GM21447 (cell line): ENCODE results near the gene TSSK2.
A peak's percentile ranks its signal among the peaks of the same experiment; 100 is the strongest.

Experiments
- ATAC-seq: cut with Tn5 transposase; IDR thresholded peaks from one replicate; pipeline ENCODE4 v1.9.1; 2021; ENCODE audit not compliant: unreplicated experiment

Gene TSSK2

DNA sequence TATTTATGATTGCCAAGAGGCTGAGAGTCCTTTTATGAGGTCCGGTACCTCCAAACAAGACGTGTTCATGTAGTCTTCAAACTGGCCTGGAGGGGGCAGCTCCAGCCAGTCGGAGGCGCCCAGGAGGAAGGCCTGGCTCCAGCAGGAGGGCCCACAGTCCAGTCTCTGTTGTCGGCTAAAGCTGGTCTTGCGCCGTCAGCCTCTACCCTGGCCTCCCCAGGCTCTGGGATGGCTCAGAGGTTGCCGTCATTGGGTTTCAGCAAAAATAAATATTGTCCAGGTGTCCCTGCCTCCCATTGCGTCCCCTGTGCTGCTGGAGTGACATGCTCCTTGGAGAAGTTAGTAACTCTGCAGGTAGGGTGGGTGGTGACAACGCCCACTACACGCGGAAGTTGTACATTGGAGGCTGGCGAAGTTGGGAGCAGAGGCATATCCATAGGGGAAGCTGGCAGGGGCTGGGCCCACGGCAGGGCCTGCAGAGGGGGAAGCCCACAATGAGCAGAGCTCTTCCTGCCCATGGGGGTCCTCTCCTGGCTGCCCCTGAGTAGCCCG lies 48.5 kb downstream of the TSSK2 start:
- ATAC-seq = peak; percentile 38

DNA sequence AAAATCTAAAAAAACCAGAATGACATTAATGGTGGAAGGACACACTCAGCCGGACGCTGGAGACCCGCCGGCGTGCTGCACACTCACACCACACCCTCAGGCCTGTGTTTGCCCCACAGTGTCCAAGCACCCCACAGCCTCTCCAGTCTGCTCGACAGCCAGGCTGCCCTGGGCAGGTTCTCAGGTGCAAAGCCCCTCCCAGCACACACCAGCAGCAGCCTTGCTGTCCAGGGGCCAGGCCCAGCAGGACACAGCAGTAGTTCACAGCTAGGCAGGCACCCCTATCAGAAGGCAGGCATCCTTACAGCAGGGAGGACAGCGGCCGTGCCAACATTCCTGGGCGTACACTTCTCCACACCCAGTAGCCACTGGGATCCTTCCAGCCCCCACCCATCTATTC lies 49.1 kb downstream of the TSSK2 start:
- ATAC-seq = no peak

DNA sequence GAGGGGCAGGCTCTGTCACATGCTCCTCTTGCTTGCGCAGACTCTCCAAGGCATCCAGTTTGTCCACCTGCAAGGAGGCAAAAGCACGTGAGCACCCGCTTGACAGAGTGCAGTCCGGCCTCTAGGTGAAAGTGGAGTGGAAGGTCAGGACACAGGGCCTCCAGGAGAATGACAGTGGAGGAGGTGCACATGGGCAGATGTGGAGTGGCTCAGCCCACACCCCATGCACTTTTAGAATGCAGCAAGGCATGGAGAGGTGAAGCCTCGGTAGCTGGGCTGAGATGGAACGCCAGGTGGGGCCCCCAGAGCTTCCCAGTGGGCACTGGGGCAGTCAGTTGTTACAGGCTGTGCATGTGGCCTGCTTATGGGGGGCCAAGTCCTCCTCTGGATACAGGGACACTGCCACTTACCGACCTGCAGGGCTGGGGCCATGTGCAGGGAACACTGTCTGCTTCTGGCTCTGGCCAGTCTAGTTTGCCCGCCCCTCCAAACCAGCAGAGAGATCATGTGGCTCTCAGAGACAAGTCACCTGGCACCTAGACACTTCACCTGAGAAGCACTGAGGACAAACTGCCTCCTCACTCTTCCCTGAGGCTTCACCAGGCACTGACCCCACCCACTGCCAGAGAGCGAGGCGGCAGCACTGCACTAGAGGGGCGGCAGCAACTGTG lies 49.8 kb downstream of the TSSK2 start:
- ATAC-seq = no peak

DNA sequence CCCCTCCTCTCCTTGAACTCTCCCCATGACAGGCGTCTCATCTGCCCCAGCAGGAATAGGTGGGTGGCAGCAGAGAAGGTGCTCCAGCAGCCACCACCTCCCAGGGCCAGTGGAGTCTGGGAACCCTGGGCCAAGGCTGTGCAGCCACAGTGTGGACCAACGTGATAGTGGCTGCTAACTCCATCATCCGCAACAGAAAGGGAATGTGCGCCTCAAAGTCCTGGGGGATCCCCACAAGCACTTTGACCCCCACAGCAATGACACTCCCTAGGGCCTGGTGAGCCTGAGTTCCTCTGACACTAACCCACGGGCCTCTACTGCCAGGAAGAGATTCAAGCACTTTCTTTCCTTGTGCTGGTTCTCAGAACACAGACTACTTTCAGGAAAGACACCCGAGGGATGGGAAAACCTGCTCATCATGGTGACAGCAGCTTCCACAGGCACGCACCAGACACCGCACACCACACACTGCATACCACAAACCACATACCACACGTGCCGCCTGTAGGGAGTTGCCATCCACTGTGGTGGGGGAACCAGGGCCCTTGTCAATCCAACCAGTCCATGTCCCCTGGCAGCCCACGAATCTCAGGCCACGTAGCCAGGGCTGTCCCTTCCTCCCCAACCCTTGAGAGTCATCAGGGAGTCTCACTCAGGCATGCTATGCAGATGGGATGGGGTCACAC lies 50.8 kb downstream of the TSSK2 start:
- ATAC-seq = no peak
